ENCODE data around the gene SLC25A25.

Gene SLC25A25

GRCh38 chr9:128099231-128099931 is 31.3 kb downstream of the SLC25A25 start:
- H3K9ac ChIP-seq (ENCODE audit: low read depth, low read length), result peak overlapping the region; percentile 85
- H3K27me3 ChIP-seq (ENCODE audit: insufficient read depth, low read length), result no peaks in the 10 kb centered on the region
- WGBS, result 73% methylated on average over 16 of the region's 16 CpGs
- H3K27ac ChIP-seq (ENCODE audit: low read depth, low read length), result peak overlapping the region; percentile 98
- H3K36me3 ChIP-seq (ENCODE audit: insufficient read depth, low read length), result peaks cover 33% of the 10 kb centered on the region
- H3K4me3 ChIP-seq (ENCODE audit: low read length), result peak overlapping the region; percentile 66
- no peaks in the 10 kb centered on the region for H3K9me3 ChIP-seq (ENCODE audit: insufficient read depth, low read depth, low read length)
- H3K4me1 ChIP-seq (ENCODE audit: insufficient read depth, low read length), result peaks cover 24% of the 10 kb centered on the region

- WGBS, result 89% methylated on average over 16 of the region's 16 CpGs
- Histone ChIP-seq H3K9ac (ENCODE audit: low read depth, low read length) (no peak overlapping the region; the same call in 1 of the 2 replicates), H3K4me3 (ENCODE audit: low read length) (peak overlapping the region; percentile 66; the same call in 1 of the 2 replicates), H3K27ac (ENCODE audit: low read depth, low read length) (no peak overlapping the region), H3K36me3 (ENCODE audit: insufficient read depth, low read length) (peaks cover 35% of the 10 kb centered on the region), H3K9me3 (ENCODE audit: insufficient read depth, low read depth, low read length) (no peaks in the 10 kb centered on the region), H3K4me1 (ENCODE audit: insufficient read depth, low read length) (peaks cover 24% of the 10 kb centered on the region), H3K27me3 (ENCODE audit: insufficient read depth, low read length) (no peaks in the 10 kb centered on the region)
Observed at GRCh38 chr9:128099932-128100491, 32.0 kb downstream of the SLC25A25 start.

- Histone ChIP-seq H3K27me3 (ENCODE audit: insufficient read depth, low read length) (no peaks in the 10 kb centered on the region), H3K4me3 (ENCODE audit: low read length) (no peak overlapping the region), H3K27ac (ENCODE audit: low read depth, low read length) (no peak overlapping the region), H3K9me3 (ENCODE audit: insufficient read depth, low read depth, low read length) (no peaks in the 10 kb centered on the region), H3K9ac (ENCODE audit: low read depth, low read length) (no peak overlapping the region; the same call in 1 of the 2 replicates), H3K36me3 (ENCODE audit: insufficient read depth, low read length) (peaks cover 39% of the 10 kb centered on the region), H3K4me1 (ENCODE audit: insufficient read depth, low read length) (peaks cover 24% of the 10 kb centered on the region)
- WGBS, result 95% methylated on average over 10 of the region's 10 CpGs
Observed at GRCh38 chr9:128100581-128100980, 32.5 kb downstream of the SLC25A25 start.

GRCh38 chr9:128101231-128101661 is 33.2 kb downstream of the SLC25A25 start:
- Histone ChIP-seq H3K27ac (ENCODE audit: low read depth, low read length) (no peak overlapping the region), H3K9me3 (ENCODE audit: insufficient read depth, low read depth, low read length) (no peaks in the 10 kb centered on the region), H3K27me3 (ENCODE audit: insufficient read depth, low read length) (no peaks in the 10 kb centered on the region), H3K4me1 (ENCODE audit: insufficient read depth, low read length) (peaks cover 24% of the 10 kb centered on the region), H3K9ac (ENCODE audit: low read depth, low read length) (no peak overlapping the region), H3K4me3 (ENCODE audit: low read length) (no peak overlapping the region), H3K36me3 (ENCODE audit: insufficient read depth, low read length) (peaks cover 45% of the 10 kb centered on the region)
- 86% methylated on average over 12 of the region's 12 CpGs for WGBS

- Histone ChIP-seq H3K27me3 (ENCODE audit: insufficient read depth, low read length) (no peaks in the 10 kb centered on the region), H3K36me3 (ENCODE audit: insufficient read depth, low read length) (peaks cover 50% of the 10 kb centered on the region), H3K4me1 (ENCODE audit: insufficient read depth, low read length) (peaks cover 24% of the 10 kb centered on the region), H3K4me3 (ENCODE audit: low read length) (no peak overlapping the region), H3K27ac (ENCODE audit: low read depth, low read length) (no peak overlapping the region), H3K9me3 (ENCODE audit: insufficient read depth, low read depth, low read length) (no peaks in the 10 kb centered on the region), H3K9ac (ENCODE audit: low read depth, low read length) (no peak overlapping the region)
- 94% methylated on average over 20 of the region's 20 CpGs for WGBS
Observed at GRCh38 chr9:128101690-128102089, 33.7 kb downstream of the SLC25A25 start.

- Histone ChIP-seq H3K9me3 (ENCODE audit: insufficient read depth, low read depth, low read length) (no peaks in the 10 kb centered on the region), H3K4me3 (ENCODE audit: low read length) (no peak overlapping the region), H3K27ac (ENCODE audit: low read depth, low read length) (no peak overlapping the region), H3K36me3 (ENCODE audit: insufficient read depth, low read length) (peaks cover 55% of the 10 kb centered on the region), H3K27me3 (ENCODE audit: insufficient read depth, low read length) (no peaks in the 10 kb centered on the region), H3K4me1 (ENCODE audit: insufficient read depth, low read length) (peaks cover 24% of the 10 kb centered on the region), H3K9ac (ENCODE audit: low read depth, low read length) (no peak overlapping the region)
- 88% methylated on average over 13 of the region's 13 CpGs for WGBS
Observed at GRCh38 chr9:128102196-128102595, 34.2 kb downstream of the SLC25A25 start.

GRCh38 chr9:128102861-128103588 is 35.0 kb downstream of the SLC25A25 start:
- H3K4me3 ChIP-seq (ENCODE audit: low read length), result no peak overlapping the region
- H3K27ac ChIP-seq (ENCODE audit: low read depth, low read length), result peak overlapping the region; percentile 34; the same call in 1 of the 2 replicates
- peaks cover 17% of the 10 kb centered on the region for H3K4me1 ChIP-seq (ENCODE audit: insufficient read depth, low read length)
- H3K9ac ChIP-seq (ENCODE audit: low read depth, low read length), result no peak overlapping the region
- H3K9me3 ChIP-seq (ENCODE audit: insufficient read depth, low read depth, low read length), result no peaks in the 10 kb centered on the region
- H3K36me3 ChIP-seq (ENCODE audit: insufficient read depth, low read length), result peaks cover 63% of the 10 kb centered on the region
- no peaks in the 10 kb centered on the region for H3K27me3 ChIP-seq (ENCODE audit: insufficient read depth, low read length)
- WGBS, result 95% methylated on average over 23 of the region's 23 CpGs

- Histone ChIP-seq H3K27me3 (ENCODE audit: insufficient read depth, low read length) (no peaks in the 10 kb centered on the region), H3K27ac (ENCODE audit: low read depth, low read length) (no peak overlapping the region), H3K4me3 (ENCODE audit: low read length) (no peak overlapping the region), H3K4me1 (ENCODE audit: insufficient read depth, low read length) (peaks cover 17% of the 10 kb centered on the region), H3K9me3 (ENCODE audit: insufficient read depth, low read depth, low read length) (no peaks in the 10 kb centered on the region), H3K9ac (ENCODE audit: low read depth, low read length) (no peak overlapping the region), H3K36me3 (ENCODE audit: insufficient read depth, low read length) (peaks cover 65% of the 10 kb centered on the region)
- 84% methylated on average over 8 of the region's 8 CpGs for WGBS
Observed at GRCh38 chr9:128103589-128103962, 35.5 kb downstream of the SLC25A25 start.

GRCh38 chr9:128104171-128104618 is 36.2 kb downstream of the SLC25A25 start:
- Histone ChIP-seq H3K36me3 (ENCODE audit: insufficient read depth, low read length) (peaks cover 65% of the 10 kb centered on the region), H3K4me1 (ENCODE audit: insufficient read depth, low read length) (peaks cover 16% of the 10 kb centered on the region), H3K27ac (ENCODE audit: low read depth, low read length) (no peak overlapping the region), H3K9me3 (ENCODE audit: insufficient read depth, low read depth, low read length) (no peaks in the 10 kb centered on the region), H3K27me3 (ENCODE audit: insufficient read depth, low read length) (no peaks in the 10 kb centered on the region), H3K4me3 (ENCODE audit: low read length) (no peak overlapping the region), H3K9ac (ENCODE audit: low read depth, low read length) (no peak overlapping the region)
- 95% methylated on average over 6 of the region's 6 CpGs for WGBS

GRCh38 chr9:128105538-128106175 is 37.6 kb downstream of the SLC25A25 start:
- Histone ChIP-seq H3K27me3 (ENCODE audit: insufficient read depth, low read length) (no peaks in the 10 kb centered on the region), H3K9ac (ENCODE audit: low read depth, low read length) (no peak overlapping the region), H3K4me1 (ENCODE audit: insufficient read depth, low read length) (0 out of 2 replicates have a peak, but pooled peaks cover 3% of the 10 kb centered on the region), H3K27ac (ENCODE audit: low read depth, low read length) (no peak overlapping the region), H3K36me3 (ENCODE audit: insufficient read depth, low read length) (peaks cover 65% of the 10 kb centered on the region), H3K4me3 (ENCODE audit: low read length) (no peak overlapping the region), H3K9me3 (ENCODE audit: insufficient read depth, low read depth, low read length) (no peaks in the 10 kb centered on the region)
- 92% methylated on average over 21 of the region's 21 CpGs for WGBS
